CD4-positive, alpha-beta memory T cell (primary cell): ENCODE measurements around the gene CLSTN2. TPM values are rescaled to one million over a fixed set of nuclear protein-coding genes. Genes with fewer than 3 reads are reported as not detected.

ENCODE experiments used
- CTCF ChIA-PET: fragments of 350-600 bp; sonication (Branson Sonifier 250); formaldehyde crosslinking; loops from one replicate; lab custom pipeline; 2021; ENCODE audit warnings: inconsistent platforms; ENCODE audit not compliant: partially characterized antibody; lab: Charles Lee
- POLR2A ChIA-PET: fragments of 350-600 bp; sonication (Branson Sonifier 250); formaldehyde crosslinking; loops from one replicate; lab custom pipeline; 2021; ENCODE audit not compliant: partially characterized antibody; lab: Charles Lee
- DNase-seq, 5 donors: peaks; one replicate each; pipeline versions ENCODE4 v3.0.0 to v3.0.0-alpha.2; 2020 to 2022; ENCODE audit warnings: mixed read lengths in 1 of 5
- H3K27ac ChIP-seq: one replicate; pipeline ENCODE4 v1.7.0; 2013; ENCODE audit warnings: low read depth, low read length
- H3K27me3 ChIP-seq: 2 replicates; pipeline ENCODE4 v1.7.0; 2013; ENCODE audit warnings: mild to moderate bottlenecking, low read length, moderate library complexity; ENCODE audit not compliant: insufficient read depth
- H3K36me3 ChIP-seq: 2 replicates; pipeline ENCODE4 v1.7.0; 2013; ENCODE audit warnings: mild to moderate bottlenecking, low read length, moderate library complexity; ENCODE audit not compliant: insufficient read depth
- H3K4me1 ChIP-seq: 2 replicates; pipeline ENCODE4 v1.7.0; 2013; ENCODE audit warnings: mild to moderate bottlenecking, low read length, moderate library complexity; ENCODE audit not compliant: insufficient read depth
- H3K4me3 ChIP-seq, 2 donors: one replicate each; pipeline ENCODE4 v1.7.0; 2013; ENCODE audit warnings: low read length in 2 of 2, mild to moderate bottlenecking in 1 of 2
- H3K9me3 ChIP-seq, 2 donors: one replicate each; pipeline ENCODE4 v1.7.0; 2013; ENCODE audit warnings: low read length in 2 of 2, control low read depth in 1 of 2; ENCODE audit not compliant: control insufficient read depth in 1 of 2
- H3K27ac Mint-ChIP-seq, 7 donors: one replicate each; pipeline ENCODE4 v1.8.0; 2020 to 2021; ENCODE audit warnings: mixed read lengths in 7 of 7, mild to moderate bottlenecking in 6 of 7, inconsistent platforms in 3 of 7, moderate library complexity in 3 of 7
- H3K27me3 Mint-ChIP-seq, 2 donors: one replicate each; pipeline ENCODE4 v1.8.0; 2020 to 2021; ENCODE audit warnings: mixed read lengths in 2 of 2
- H3K36me3 Mint-ChIP-seq, 2 donors: one replicate each; pipeline ENCODE4 v1.8.0; 2020 to 2021; ENCODE audit warnings: mixed read lengths in 2 of 2, inconsistent platforms in 1 of 2, mild to moderate bottlenecking in 1 of 2
- H3K4me1 Mint-ChIP-seq, 4 donors: one replicate each; pipeline ENCODE4 v1.8.0; 2020 to 2021; ENCODE audit warnings: mixed read lengths in 4 of 4, mild to moderate bottlenecking in 1 of 4
- H3K4me3 Mint-ChIP-seq, 8 donors: one replicate each; pipeline ENCODE4 v1.8.0; 2020 to 2021; ENCODE audit warnings: mixed read lengths in 8 of 8, mild to moderate bottlenecking in 7 of 8, moderate library complexity in 6 of 8, inconsistent platforms in 3 of 8
- H3K9me3 Mint-ChIP-seq, 8 donors: one replicate each; pipeline ENCODE4 v1.8.0; 2020 to 2021; ENCODE audit warnings: mixed read lengths in 8 of 8, mild to moderate bottlenecking in 5 of 8, inconsistent platforms in 3 of 8, moderate library complexity in 1 of 8
- intact Hi-C: fragments of 100-400 bp; cut with micrococcal nuclease; formaldehyde crosslinking; loops from one replicate; pipeline ENCODE4 v1.15.1; 2023
- polyA plus RNA-seq, 2 donors: library from polyadenylated mRNA; unstranded; fragments of 300-500 nt; fragmentation: Illumina TruSeq; gene quantifications; one replicate each; pipeline ENCODE4 v1.2.3, GENCODE V29; 2021
- total RNA-seq, 2 experiments: library from RNA; stranded (reverse); gene quantifications; one replicate each; pipeline ENCODE4 v1.2.3, GENCODE V29; 2021

The CLSTN2 gene
- total and polyA plus RNA-seq, 4 experiments from 2014 or later, result not detected

GRCh38 chr3:140178482-140178881, 243.5 kb downstream of the CLSTN2 start:
- CTCF ChIA-PET, result no interaction called here
- intact Hi-C loops, result no loop called here
- no peaks in the 10 kb centered on the region for H3K9me3 ChIP-seq

GRCh38 chr3:140180603-140181002, 245.6 kb downstream of the CLSTN2 start:
- Mint-ChIP-seq H3K27me3 (peaks cover 0 to 5% of the 10 kb centered on the region in 2 donors), H3K36me3 (no peaks in the 10 kb centered on the region), H3K27ac (no peak overlapping the region), H3K4me3 (no peak overlapping the region), H3K4me1 (no peaks in the 10 kb centered on the region), H3K9me3 (peaks cover 0 to 4% (median 0%) of the 10 kb centered on the region in 8 donors)
- Histone ChIP-seq H3K27ac (no peak overlapping the region), H3K36me3 (no peaks in the 10 kb centered on the region), H3K4me1 (no peaks in the 10 kb centered on the region), H3K27me3 (no peaks in the 10 kb centered on the region), H3K4me3 (no peak overlapping the region), H3K9me3 (no peaks in the 10 kb centered on the region)
- ChIA-PET POLR2A (no interaction called here), CTCF (no interaction called here)
- intact Hi-C loops, result no loop called here
- no peak for DNase-seq

More at GRCh38 chr3:140178482-140178881, 243.5 kb downstream of the CLSTN2 start:
- Histone ChIP-seq H3K27me3 (no peaks in the 10 kb centered on the region), H3K27ac (no peak overlapping the region), H3K4me3 (no peak overlapping the region), H3K4me1 (no peaks in the 10 kb centered on the region), H3K36me3 (no peaks in the 10 kb centered on the region)
- no peaks in the 10 kb centered on the region for H3K36me3 Mint-ChIP-seq
- H3K27me3 Mint-ChIP-seq, result peaks cover 0 to 6% of the 10 kb centered on the region in 2 donors
- H3K4me1 Mint-ChIP-seq, result no peaks in the 10 kb centered on the region
- peaks cover 0 to 4% (median 0%) of the 10 kb centered on the region in 8 donors for H3K9me3 Mint-ChIP-seq
- H3K27ac Mint-ChIP-seq, result no peak overlapping the region
- DNase-seq, result no peak
- no peak overlapping the region for H3K4me3 Mint-ChIP-seq
- POLR2A ChIA-PET, result no interaction called here

DNA sequence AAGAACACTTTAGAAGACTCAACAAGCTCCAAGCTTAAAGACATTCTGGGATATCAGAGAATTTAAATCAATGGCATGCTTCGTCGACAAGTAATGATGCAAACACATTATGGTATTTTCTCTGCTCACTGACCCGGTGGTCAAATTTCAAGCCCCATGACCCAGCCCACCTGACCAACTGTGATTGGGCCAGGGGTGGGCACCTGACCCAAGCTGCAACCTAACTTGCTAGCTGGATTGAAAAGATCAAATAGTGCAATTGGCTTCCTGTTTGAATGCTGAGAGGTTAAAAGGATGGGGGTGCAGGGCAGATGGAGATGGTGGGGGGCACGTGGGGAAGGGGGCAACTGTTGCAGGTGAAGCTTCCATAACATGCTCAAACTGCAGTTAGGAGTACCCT, 250.4 kb downstream of the CLSTN2 start:
- H3K9me3 Mint-ChIP-seq, result peaks cover 0 to 4% (median 0%) of the 10 kb centered on the region in 8 donors
- no peak overlapping the region for H3K4me3 Mint-ChIP-seq
- Histone ChIP-seq H3K27me3 (no peaks in the 10 kb centered on the region), H3K9me3 (no peaks in the 10 kb centered on the region), H3K4me3 (no peak overlapping the region), H3K27ac (no peak overlapping the region), H3K36me3 (no peaks in the 10 kb centered on the region), H3K4me1 (no peaks in the 10 kb centered on the region)
- no peaks in the 10 kb centered on the region for H3K36me3 Mint-ChIP-seq
- no peaks in the 10 kb centered on the region for H3K4me1 Mint-ChIP-seq
- POLR2A ChIA-PET, result no interaction called here
- CTCF ChIA-PET, result no interaction called here
- no peak overlapping the region for H3K27ac Mint-ChIP-seq
- no peak for DNase-seq
- H3K27me3 Mint-ChIP-seq, result peaks cover 0 to 5% of the 10 kb centered on the region in 2 donors
- intact Hi-C loops, result no loop called here

DNA sequence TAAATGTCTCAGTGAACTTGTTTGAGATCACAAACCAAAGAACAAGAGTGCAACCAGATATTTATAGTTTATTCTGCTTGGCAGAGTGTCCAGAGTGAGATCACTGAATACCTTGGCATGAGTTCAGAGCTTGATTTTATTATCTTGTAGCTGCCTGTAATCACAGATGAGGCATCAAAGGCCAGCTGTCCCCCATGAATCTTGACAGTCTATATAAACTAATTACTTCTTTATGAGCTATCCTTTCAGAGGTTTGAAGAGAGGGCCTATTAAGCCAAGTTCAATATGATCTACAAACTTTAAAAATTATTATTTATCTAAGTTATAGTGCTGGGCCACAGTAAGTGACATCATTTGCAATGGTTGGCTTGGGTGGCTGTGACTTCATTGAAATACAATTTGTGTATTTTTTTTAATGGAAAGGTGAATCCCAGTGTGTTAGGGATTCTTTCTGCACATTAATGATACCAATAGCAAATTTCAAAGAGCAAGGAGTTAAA, 251.5 kb downstream of the CLSTN2 start:
- peaks cover 0 to 4% (median 0%) of the 10 kb centered on the region in 8 donors for H3K9me3 Mint-ChIP-seq

GRCh38 chr3:140187028-140187427, 252.0 kb downstream of the CLSTN2 start:
- intact Hi-C loops, result no loop called here
- no peak for DNase-seq
- Histone ChIP-seq H3K9me3 (no peaks in the 10 kb centered on the region), H3K27me3 (no peaks in the 10 kb centered on the region), H3K4me1 (no peaks in the 10 kb centered on the region), H3K36me3 (no peaks in the 10 kb centered on the region), H3K4me3 (no peak overlapping the region), H3K27ac (no peak overlapping the region)
- peaks cover 0 to 3% of the 10 kb centered on the region in 2 donors for H3K27me3 Mint-ChIP-seq
- no peak overlapping the region for H3K27ac Mint-ChIP-seq
- H3K4me3 Mint-ChIP-seq, result no peak overlapping the region
- CTCF ChIA-PET, result no interaction called here
- POLR2A ChIA-PET, result no interaction called here
- H3K4me1 Mint-ChIP-seq, result no peaks in the 10 kb centered on the region
- H3K36me3 Mint-ChIP-seq, result no peaks in the 10 kb centered on the region
- peaks cover 0 to 4% (median 0%) of the 10 kb centered on the region in 8 donors for H3K9me3 Mint-ChIP-seq

More for the DNA sequence above, 251.5 kb downstream of the CLSTN2 start:
- Histone ChIP-seq H3K9me3 (no peaks in the 10 kb centered on the region), H3K36me3 (no peaks in the 10 kb centered on the region), H3K4me3 (no peak overlapping the region), H3K27ac (no peak overlapping the region), H3K4me1 (no peaks in the 10 kb centered on the region), H3K27me3 (no peaks in the 10 kb centered on the region)
- intact Hi-C loops, result no loop called here
- POLR2A ChIA-PET, result no interaction called here
- Mint-ChIP-seq H3K27ac (no peak overlapping the region), H3K4me1 (no peaks in the 10 kb centered on the region), H3K4me3 (no peak overlapping the region), H3K27me3 (peaks cover 0 to 3% of the 10 kb centered on the region in 2 donors), H3K36me3 (no peaks in the 10 kb centered on the region)
- CTCF ChIA-PET, result no interaction called here
- no peak for DNase-seq

GRCh38 chr3:140187656-140188221, 252.8 kb downstream of the CLSTN2 start:
- Histone ChIP-seq H3K4me3 (no peak overlapping the region), H3K27me3 (no peaks in the 10 kb centered on the region), H3K27ac (no peak overlapping the region), H3K9me3 (no peaks in the 10 kb centered on the region), H3K4me1 (no peaks in the 10 kb centered on the region), H3K36me3 (no peaks in the 10 kb centered on the region)
- Mint-ChIP-seq H3K4me1 (no peaks in the 10 kb centered on the region), H3K4me3 (no peak overlapping the region), H3K27ac (no peak overlapping the region), H3K9me3 (peaks cover 0 to 7% (median 2%) of the 10 kb centered on the region in 8 donors), H3K36me3 (no peaks in the 10 kb centered on the region), H3K27me3 (peaks cover 0 to 3% of the 10 kb centered on the region in 2 donors)
- CTCF ChIA-PET, result no interaction called here
- DNase-seq, result no peak
- POLR2A ChIA-PET, result no interaction called here
- intact Hi-C loops, result no loop called here

DNA sequence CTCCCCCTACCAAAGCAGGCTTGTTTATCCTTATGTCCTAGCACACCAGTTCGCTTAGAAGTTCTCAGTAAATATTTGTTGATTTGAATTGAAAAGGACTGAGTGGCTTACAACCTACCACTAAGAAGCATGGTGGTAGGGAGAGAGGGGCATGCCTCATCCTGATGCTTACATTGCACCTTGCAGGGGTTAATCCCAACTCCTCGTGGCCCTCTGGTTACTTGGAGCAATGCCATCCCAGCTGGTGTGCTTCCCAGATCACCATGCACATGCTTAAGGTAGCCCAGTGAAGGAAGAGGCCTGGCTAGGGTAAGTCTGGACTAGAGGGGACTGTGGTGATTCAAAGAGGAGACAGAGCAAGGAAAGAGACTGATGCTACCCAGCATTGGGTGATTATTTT, 253.3 kb downstream of the CLSTN2 start:
- Histone ChIP-seq H3K36me3 (no peaks in the 10 kb centered on the region), H3K9me3 (no peaks in the 10 kb centered on the region), H3K27me3 (no peaks in the 10 kb centered on the region), H3K4me1 (no peaks in the 10 kb centered on the region), H3K27ac (no peak overlapping the region), H3K4me3 (no peak overlapping the region)
- intact Hi-C loops, result no loop called here
- Mint-ChIP-seq H3K9me3 (peaks cover 0 to 10% (median 4%) of the 10 kb centered on the region in 8 donors), H3K36me3 (no peaks in the 10 kb centered on the region), H3K4me1 (no peaks in the 10 kb centered on the region), H3K4me3 (no peak overlapping the region), H3K27me3 (peaks cover 0 to 3% of the 10 kb centered on the region in 2 donors), H3K27ac (no peak overlapping the region)
- ChIA-PET POLR2A (no interaction called here), CTCF (no interaction called here)
- no peak for DNase-seq
